HG03097 (cell line): ENCODE results near the gene SLC6A6.

ENCODE experiments used
- ATAC-seq: cut with Tn5 transposase; IDR thresholded peaks from one replicate; pipeline ENCODE4 v1.9.1; 2021; ENCODE audit not compliant: unreplicated experiment, low FRiP score

Gene SLC6A6

GRCh38 chr3:14534516-14535191 is 132.2 kb downstream of the SLC6A6 start:
- ATAC-seq, result no peak

- ATAC-seq, result no peak
Measured at GRCh38 chr3:14535616-14536015, 133.2 kb downstream of the SLC6A6 start.

GRCh38 chr3:14536055-14536815 is 133.8 kb downstream of the SLC6A6 start:
- no peak for ATAC-seq

- ATAC-seq, result no peak
Measured at GRCh38 chr3:14536837-14537589, 134.6 kb downstream of the SLC6A6 start.

- no peak for ATAC-seq
Measured at GRCh38 chr3:14537590-14538450, 135.4 kb downstream of the SLC6A6 start.

- ATAC-seq, result no peak
Measured at GRCh38 chr3:14538451-14539088, 136.2 kb downstream of the SLC6A6 start.
